ENCODE data around the gene CALCOCO1. TPM values are rescaled to one million over a fixed set of nuclear protein-coding genes. Genes with fewer than 3 reads are reported as not detected.

The CALCOCO1 gene
- 10 to 100 TPM; 61.2 to 67.4 TPM for total RNA-seq
- 10 to 100 TPM; 24.4 to 25.2 TPM for polyA plus RNA-seq

GRCh38 chr12:53727310-53728041 is at the start of gene CALCOCO1:
Gene CALCOCO1 (minus strand): TSS chr12:53727452. CDS start chr12:53725242, 2,210 bp downstream.
- Histone ChIP-seq H3K4me3 (ENCODE audit: low read depth in 1 of 3, low read length in 3 of 3) (peak within 1 kb of the TSS; percentile 62 to 80 (median 77)), H3K27me3 (ENCODE audit: control insufficient read depth in 4 of 4, insufficient read depth in 4 of 4, low read length in 3 of 4) (no peaks in the 10 kb centered on the region), H3K9me3 (ENCODE audit: control insufficient read depth in 4 of 4, low read length in 3 of 4) (no peaks in the 10 kb centered on the region), H3K4me1 (ENCODE audit: control insufficient read depth in 4 of 4, insufficient read depth in 4 of 4, low read length in 3 of 4) (peaks cover 3 to 17% (median 9%) of the 10 kb centered on the region in 4 donors), H3K36me3 (ENCODE audit: control insufficient read depth in 4 of 4, insufficient read depth in 3 of 4, low read depth in 1 of 4, low read length in 3 of 4) (peaks cover 0 to 23% (median 16%) of the 10 kb centered on the region in 4 donors), H3K9ac (ENCODE audit: low read depth in 1 of 2, low read length in 2 of 2) (peak within 1 kb of the TSS; percentile 72 to 79), H3K27ac (ENCODE audit: low read depth in 1 of 2, low read length in 2 of 2) (peak within 1 kb of the TSS; percentile 56 to 70)
- TF ChIP-seq CTCF (IDR thresholded peaks at IDR 0.05; ENCODE audit: low read depth, low read length, missing input control) (no peak), YY1 (IDR thresholded peaks at IDR 0.05) (peak; percentile 91), FOXA2 (IDR thresholded peaks at IDR 0.05) (peak; percentile 27), RAD21 (IDR thresholded peaks at IDR 0.05) (peak in 1 of 2 donors; percentile 14), REST (IDR thresholded peaks at IDR 0.05) (peak; percentile 39), SP1 (IDR thresholded peaks at IDR 0.05) (peak; percentile 90), NR2F2 (IDR thresholded peaks at IDR 0.05) (peak; percentile 57), ATF3 (IDR thresholded peaks at IDR 0.05) (no peak), FOXA1 (IDR thresholded peaks at IDR 0.05) (peak; percentile 33), TAF1 (conservative IDR thresholded peaks at IDR 0.05) (peak; percentile 78), HNF4G (IDR thresholded peaks at IDR 0.05) (no peak), MAX (IDR thresholded peaks at IDR 0.05) (peak; percentile 72), ZBTB33 (IDR thresholded peaks at IDR 0.05) (no peak), HNF4A (conservative IDR thresholded peaks at IDR 0.05) (peak in 1 of 2 donors; percentile 13), GABPA (IDR thresholded peaks at IDR 0.05 in 1 of 2, conservative IDR thresholded peaks at IDR 0.05 in 1 of 2) (peak in 1 of 2 donors; percentile 75), JUND (IDR thresholded peaks at IDR 0.05) (peak in 1 of 2 donors; percentile 64), RXRA (IDR thresholded peaks at IDR 0.05) (peak; percentile 57 to 61), EGR1 (IDR thresholded peaks at IDR 0.05; ENCODE audit: low read depth in 2 of 2) (no peak)
- WGBS, result under 1% methylated on average over 38 of the region's 38 CpGs
- DNase-seq (ENCODE audit: low spot score), result peak; percentile 94
